Cortex of kidney (tissue), 1 donor: Measurements from ENCODE around the gene DDX24.

Experiments
- DNase-seq: peaks from one replicate; lab custom pipeline; 2025; lab: John Stamatoyannopoulos, UW

The DDX24 gene

GRCh38 chr14:94048691-94049624 is 32.0 kb downstream of the DDX24 start:
- no peak for DNase-seq

- DNase-seq: no peak
These were observed 33.4 kb downstream of the DDX24 start for GRCh38 chr14:94047581-94047980.

GRCh38 chr14:94046696-94047250 is 34.2 kb downstream of the DDX24 start:
- no peak for DNase-seq

- DNase-seq: no peak
These were observed 35.2 kb downstream of the DDX24 start for GRCh38 chr14:94045563-94046345.

GRCh38 chr14:94045101-94045500 is 35.9 kb downstream of the DDX24 start:
- DNase-seq: no peak

- no peak for DNase-seq
These were observed 36.4 kb downstream of the DDX24 start for GRCh38 chr14:94044476-94045091.

- no peak for DNase-seq
These were observed 37.1 kb downstream of the DDX24 start for GRCh38 chr14:94043756-94044475.

- DNase-seq: no peak
These were observed 37.8 kb downstream of the DDX24 start for GRCh38 chr14:94043111-94043755.

GRCh38 chr14:94042433-94043091 is 38.4 kb downstream of the DDX24 start:
- DNase-seq: no peak

GRCh38 chr14:94041551-94042346 is 39.3 kb downstream of the DDX24 start:
- DNase-seq: no peak

- no peak for DNase-seq
These were observed 40.2 kb downstream of the DDX24 start for GRCh38 chr14:94040796-94041195.

GRCh38 chr14:94040247-94040646 is 40.8 kb downstream of the DDX24 start:
- no peak for DNase-seq

GRCh38 chr14:94038921-94039629 is 41.9 kb downstream of the DDX24 start:
- DNase-seq: no peak

- no peak for DNase-seq
These were observed 42.5 kb downstream of the DDX24 start for GRCh38 chr14:94038510-94038909.

- DNase-seq: no peak
These were observed 43.0 kb downstream of the DDX24 start for GRCh38 chr14:94037954-94038353.

- DNase-seq: no peak
These were observed 44.5 kb downstream of the DDX24 start for GRCh38 chr14:94036313-94037167.

GRCh38 chr14:94034886-94035285 is 46.1 kb downstream of the DDX24 start:
- no peak for DNase-seq

GRCh38 chr14:94031883-94032279 is 49.1 kb downstream of the DDX24 start:
- DNase-seq: no peak
